Jurkat, Clone E6-1 (cell line): ENCODE data around the gene SYNE3.
A peak's percentile ranks its signal among the peaks of the same experiment; 100 is the strongest.

ENCODE experiments used
- DNase-seq: peaks from one replicate; pipeline ENCODE4 v3.0.0-alpha.2; 2011; ENCODE audit warnings: low read depth, low spot score
- H3K4me3 ChIP-seq: 2 replicates; pipeline ENCODE4 v1.5.1; 2011; ENCODE audit warnings: mild to moderate bottlenecking, low read length, control low read depth, moderate library complexity

SYNE3 gene

GRCh38 chr14:95543021-95543420, 26.6 kb upstream of the SYNE3 start:
- no peak overlapping the region for H3K4me3 ChIP-seq
- DNase-seq, result no peak

DNA sequence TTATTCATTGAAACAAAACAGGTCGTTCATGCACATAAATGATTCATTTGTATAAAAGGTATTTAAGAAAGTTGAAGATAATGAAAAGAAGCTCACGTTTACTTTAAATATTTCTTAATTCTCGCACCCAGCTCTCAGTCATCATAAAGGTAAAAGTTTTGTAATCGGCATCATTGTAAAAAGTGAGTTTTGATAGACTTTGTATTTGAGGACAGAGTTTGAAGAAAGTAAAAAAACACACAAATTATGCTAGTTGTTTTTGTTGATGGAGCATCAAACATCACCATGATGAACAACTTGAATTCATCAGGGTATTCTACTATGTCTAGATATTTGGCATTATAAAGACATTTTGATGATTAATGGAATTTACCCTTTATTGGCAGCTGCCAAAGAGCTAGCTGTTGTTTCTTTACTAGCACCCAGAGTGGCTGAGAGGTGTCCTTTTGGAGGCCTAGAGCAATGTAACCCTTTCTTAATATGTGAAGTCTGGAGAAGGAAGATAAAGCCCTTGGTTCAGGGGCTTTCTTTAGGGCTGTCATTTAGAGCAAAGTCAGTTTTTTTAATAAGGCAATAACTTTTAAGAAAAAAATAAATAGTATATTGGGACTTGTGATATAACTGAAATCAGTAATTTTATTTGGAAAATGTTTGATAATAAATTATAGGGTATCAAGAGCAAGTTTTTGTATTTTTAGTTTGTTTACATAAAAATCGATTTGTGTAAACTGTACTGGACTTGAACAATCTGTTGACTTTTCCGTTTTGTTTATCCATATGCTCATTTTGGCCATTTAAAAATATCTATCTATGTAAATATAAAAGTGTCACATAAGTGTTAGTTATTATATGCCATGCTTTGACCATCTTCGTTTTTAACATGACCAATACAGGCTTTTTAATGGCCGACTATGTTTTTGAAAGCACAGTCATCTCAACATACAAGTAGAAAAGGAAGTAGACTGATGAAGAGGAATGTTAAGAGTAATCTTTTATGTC, 25.8 kb upstream of the SYNE3 start:
- no peak for DNase-seq
- no peak overlapping the region for H3K4me3 ChIP-seq

- DNase-seq, result no peak
Observed at GRCh38 chr14:95541346-95541745, 24.9 kb upstream of the SYNE3 start.

GRCh38 chr14:95540236-95540855, 23.9 kb upstream of the SYNE3 start:
- DNase-seq, result no peak

More at GRCh38 chr14:95541346-95541745, 24.9 kb upstream of the SYNE3 start:
- H3K4me3 ChIP-seq, result no peak overlapping the region

GRCh38 chr14:95538801-95539509, 22.5 kb upstream of the SYNE3 start:
- H3K4me3 ChIP-seq, result no peak overlapping the region
- no peak for DNase-seq

More at GRCh38 chr14:95540236-95540855, 23.9 kb upstream of the SYNE3 start:
- no peak overlapping the region for H3K4me3 ChIP-seq

- H3K4me3 ChIP-seq, result no peak overlapping the region
- DNase-seq, result no peak
Observed at GRCh38 chr14:95537298-95538089, 21.0 kb upstream of the SYNE3 start.

- DNase-seq, result no peak
- no peak overlapping the region for H3K4me3 ChIP-seq
Observed at GRCh38 chr14:95536671-95537070, 20.2 kb upstream of the SYNE3 start.

DNA sequence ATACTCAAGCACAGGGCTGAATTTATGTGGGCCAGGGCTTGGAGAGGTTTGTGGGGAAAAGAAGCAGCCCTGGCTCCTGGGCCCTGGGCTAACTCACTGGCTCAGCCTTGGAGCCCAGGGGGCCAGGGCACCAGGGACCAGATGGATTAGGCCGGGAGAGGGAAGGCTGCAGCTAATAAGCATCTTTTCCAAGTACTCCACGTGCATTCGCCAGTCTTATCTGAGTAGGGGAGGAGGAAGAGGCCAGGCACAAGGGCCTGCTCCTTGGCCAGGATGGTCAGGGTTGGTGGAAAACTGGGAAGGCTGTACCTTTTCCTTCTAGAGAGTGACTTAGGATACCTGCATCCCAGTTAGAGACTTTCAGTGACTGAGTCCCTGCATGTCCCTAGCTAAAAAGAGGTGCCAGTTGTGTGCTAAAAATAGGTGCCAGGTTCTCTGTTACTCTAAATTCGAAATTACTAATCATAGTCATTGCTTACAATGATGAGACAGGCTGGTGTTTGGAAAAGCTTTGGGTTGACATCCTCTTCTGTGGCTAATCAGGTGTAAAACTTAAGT, 19.7 kb upstream of the SYNE3 start:
- no peak for DNase-seq
- peak overlapping the region; percentile 99 for H3K4me3 ChIP-seq

DNA sequence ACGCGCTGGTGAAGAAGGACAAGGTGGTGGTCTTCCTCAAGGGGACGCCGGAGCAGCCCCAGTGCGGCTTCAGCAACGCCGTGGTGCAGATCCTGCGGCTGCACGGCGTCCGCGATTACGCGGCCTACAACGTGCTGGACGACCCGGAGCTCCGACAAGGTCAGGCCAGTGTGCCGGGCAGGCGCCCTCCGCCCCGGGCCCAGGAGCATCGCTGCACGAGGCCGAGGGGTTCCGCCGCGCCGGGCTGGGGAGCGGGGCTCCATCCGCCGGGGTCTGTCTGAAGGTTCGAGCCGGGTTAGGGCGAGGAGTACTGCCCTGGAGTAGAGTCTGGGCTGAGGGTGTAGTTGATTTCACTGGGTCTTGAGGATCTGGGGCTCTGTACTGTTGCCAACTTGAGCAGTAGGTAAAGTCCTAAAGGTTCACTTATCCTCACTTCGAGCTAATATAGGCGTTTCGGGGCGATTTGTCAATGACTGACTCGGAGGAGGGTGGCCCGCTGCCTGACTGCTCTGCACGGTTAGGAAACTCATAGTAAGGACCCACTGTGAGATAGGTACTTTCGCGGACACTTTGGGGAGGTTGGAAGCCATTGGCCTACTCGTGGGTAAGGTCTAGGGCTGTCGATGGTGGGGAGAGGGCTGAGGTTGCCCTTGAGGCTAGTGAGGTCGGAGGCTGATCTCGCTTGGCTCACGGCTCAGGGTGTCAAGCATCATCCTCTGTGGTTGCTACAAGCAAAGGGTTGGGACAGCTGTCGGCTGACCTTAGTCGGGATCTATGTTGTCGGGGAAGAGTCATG, 19.0 kb upstream of the SYNE3 start:
- peak overlapping the region; percentile 99 for H3K4me3 ChIP-seq
- DNase-seq, result no peak

GRCh38 chr14:95534299-95535225, 18.1 kb upstream of the SYNE3 start, which contains the start of gene GLRX5:
GLRX5 (plus strand) TSS chr14:95535050; CDS start chr14:95535090, 40 bp downstream.
- H3K4me3 ChIP-seq, result peak within 1 kb of the TSS; percentile 99
- peak; percentile 100 for DNase-seq

GRCh38 chr14:95533822-95534221, 17.4 kb upstream of the SYNE3 start:
- DNase-seq, result no peak

GRCh38 chr14:95533391-95533821, 17.0 kb upstream of the SYNE3 start:
- no peak for DNase-seq

More at GRCh38 chr14:95533822-95534221, 17.4 kb upstream of the SYNE3 start:
- peak overlapping the region; percentile 99 for H3K4me3 ChIP-seq

DNA sequence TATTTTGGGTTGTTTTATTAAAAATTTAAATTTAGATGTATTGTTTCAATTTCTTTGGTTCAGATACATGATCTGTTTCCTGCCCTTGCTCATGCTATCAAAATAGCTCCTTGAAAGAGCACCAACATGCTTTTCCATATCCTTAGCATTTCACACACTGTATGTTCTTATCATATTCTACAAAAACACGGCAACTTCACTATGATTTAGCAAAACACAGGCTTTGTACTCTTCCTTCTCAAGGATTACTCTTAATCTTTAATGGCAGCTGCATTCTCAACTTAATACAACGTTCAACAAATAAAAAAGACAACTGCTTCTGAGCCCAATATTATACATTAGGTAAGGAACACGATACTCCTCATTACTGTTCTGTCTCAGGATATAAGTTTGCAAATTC, 15.5 kb upstream of the SYNE3 start:
- no peak overlapping the region for H3K4me3 ChIP-seq
- DNase-seq, result no peak

More at GRCh38 chr14:95533391-95533821, 17.0 kb upstream of the SYNE3 start:
- peak overlapping the region; percentile 99 for H3K4me3 ChIP-seq

- no peak overlapping the region for H3K4me3 ChIP-seq
- DNase-seq, result no peak
Observed at GRCh38 chr14:95531473-95531872, 15.0 kb upstream of the SYNE3 start.

DNA sequence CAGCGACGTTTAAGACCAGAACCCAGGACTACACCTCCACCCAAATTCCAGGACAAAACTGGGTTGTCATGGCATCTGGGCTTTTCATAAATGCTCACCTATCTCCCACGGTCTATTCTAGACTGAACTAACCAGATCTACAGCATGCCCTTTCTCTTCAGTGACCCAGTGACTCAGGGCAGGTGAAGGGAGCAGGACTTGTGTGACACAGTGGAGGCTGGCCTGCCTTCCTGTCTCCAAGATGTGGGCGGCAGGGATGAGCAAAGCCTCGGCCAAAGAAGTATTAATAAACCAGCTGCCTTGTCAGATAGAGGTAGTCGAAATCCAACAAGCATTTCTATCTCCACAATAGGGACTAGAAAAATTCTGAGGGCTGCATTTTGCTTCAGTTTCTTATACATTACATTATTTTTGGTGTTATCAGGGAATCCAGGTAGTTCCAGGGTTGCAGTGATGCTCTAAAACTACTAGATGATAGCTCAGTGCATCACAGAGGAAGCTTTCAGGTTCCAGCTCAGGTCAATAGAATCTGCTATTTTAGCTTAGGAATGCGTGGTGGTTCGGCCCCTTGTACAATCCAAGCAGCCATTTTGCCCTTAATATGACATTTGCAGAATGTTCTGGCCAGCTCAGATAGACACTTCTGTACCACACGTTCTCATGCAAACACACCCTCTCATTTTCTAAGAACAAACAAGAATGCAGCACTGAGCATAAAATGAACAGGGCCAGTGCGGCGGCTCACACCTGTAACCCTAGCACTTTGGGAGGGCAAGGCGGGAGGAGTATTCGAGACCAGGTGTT, 14.2 kb upstream of the SYNE3 start:
- H3K4me3 ChIP-seq, result no peak overlapping the region
- no peak for DNase-seq

DNA sequence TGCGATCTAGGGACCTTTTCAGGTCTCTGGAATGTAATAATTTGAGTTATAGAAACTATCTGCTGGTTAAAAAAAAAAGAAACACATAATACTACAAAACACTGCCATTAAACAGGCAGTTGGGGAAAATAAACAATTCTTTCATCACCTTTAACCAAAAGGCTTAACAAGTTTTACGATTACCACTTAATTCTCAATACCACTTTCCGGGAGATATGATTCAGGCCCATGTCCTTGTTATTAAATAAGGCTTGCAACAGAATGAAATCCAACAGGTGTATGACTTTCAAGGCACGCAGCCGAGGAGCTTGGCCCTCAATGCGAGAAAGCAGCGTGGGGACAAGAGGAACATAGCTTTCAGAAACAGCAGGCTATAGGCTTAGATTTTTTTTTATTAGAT, 12.8 kb upstream of the SYNE3 start:
- DNase-seq, result no peak
- no peak overlapping the region for H3K4me3 ChIP-seq
